Stimulated activated memory B cell treated with anti-CD40 and anti-IgM and Interleukin-4, amounts not matched to agents 10 μg/mL and 1 μg/mL and 100 μg/mL, for 72 hours (primary cell): ENCODE data around the gene TMPRSS3.
A peak's percentile ranks its signal among the peaks of the same experiment; 100 is the strongest.

Experiments used
- ATAC-seq: fragments of 150-1000 bp; cut with Tn5 transposase; 2 replicates; pipeline ENCODE4 v1.10.0; 2021
- H3K27ac Mint-ChIP-seq: one replicate; pipeline ENCODE4 v1.8.0; 2022; ENCODE audit warnings: mild to moderate bottlenecking, mixed read lengths
- H3K27me3 Mint-ChIP-seq: one replicate; pipeline ENCODE4 v1.8.0; 2022; ENCODE audit warnings: mixed read lengths
- H3K36me3 Mint-ChIP-seq: one replicate; pipeline ENCODE4 v1.8.0; 2022; ENCODE audit warnings: mixed read lengths
- H3K4me1 Mint-ChIP-seq: one replicate; pipeline ENCODE4 v1.8.0; 2022; ENCODE audit warnings: mixed read lengths
- H3K4me3 Mint-ChIP-seq: one replicate; pipeline ENCODE4 v1.8.0; 2022; ENCODE audit warnings: mild to moderate bottlenecking, moderate library complexity, mixed read lengths
- H3K9me3 Mint-ChIP-seq: one replicate; pipeline ENCODE4 v1.8.0; 2022; ENCODE audit warnings: mixed read lengths

The TMPRSS3 gene

GRCh38 chr21:42340187-42341050, 55.4 kb downstream of the TMPRSS3 start:
- H3K36me3 Mint-ChIP-seq, result no peaks in the 10 kb centered on the region
- peaks cover 29% of the 10 kb centered on the region for H3K27me3 Mint-ChIP-seq
- H3K4me1 Mint-ChIP-seq, result peaks cover 11% of the 10 kb centered on the region
- no peak for ATAC-seq
- H3K4me3 Mint-ChIP-seq, result no peak overlapping the region
- H3K27ac Mint-ChIP-seq, result peak overlapping the region; percentile 24
- no peaks in the 10 kb centered on the region for H3K9me3 Mint-ChIP-seq

- Mint-ChIP-seq H3K4me1 (peaks cover 11% of the 10 kb centered on the region), H3K27me3 (peaks cover 41% of the 10 kb centered on the region), H3K27ac (peak overlapping the region; percentile 9), H3K9me3 (no peaks in the 10 kb centered on the region), H3K4me3 (no peak overlapping the region), H3K36me3 (no peaks in the 10 kb centered on the region)
- peak; percentile 35 for ATAC-seq
Observed at GRCh38 chr21:42338729-42339715, 56.8 kb downstream of the TMPRSS3 start.

GRCh38 chr21:42337830-42338728, 57.8 kb downstream of the TMPRSS3 start:
- peak overlapping the region; percentile 46 for H3K27ac Mint-ChIP-seq
- peaks cover 41% of the 10 kb centered on the region for H3K27me3 Mint-ChIP-seq
- peak; percentile 88 for ATAC-seq
- H3K4me1 Mint-ChIP-seq, result peaks cover 11% of the 10 kb centered on the region
- H3K36me3 Mint-ChIP-seq, result no peaks in the 10 kb centered on the region
- no peaks in the 10 kb centered on the region for H3K9me3 Mint-ChIP-seq
- no peak overlapping the region for H3K4me3 Mint-ChIP-seq

GRCh38 chr21:42337276-42337675, 58.6 kb downstream of the TMPRSS3 start:
- H3K4me1 Mint-ChIP-seq, result peaks cover 11% of the 10 kb centered on the region
- no peak for ATAC-seq
- H3K4me3 Mint-ChIP-seq, result no peak overlapping the region
- no peaks in the 10 kb centered on the region for H3K36me3 Mint-ChIP-seq
- H3K27me3 Mint-ChIP-seq, result peaks cover 46% of the 10 kb centered on the region
- H3K27ac Mint-ChIP-seq, result peak overlapping the region; percentile 46
- H3K9me3 Mint-ChIP-seq, result no peaks in the 10 kb centered on the region

- H3K9me3 Mint-ChIP-seq, result peaks cover 7% of the 10 kb centered on the region
- H3K4me3 Mint-ChIP-seq, result no peak overlapping the region
- ATAC-seq, result no peak
Observed at GRCh38 chr21:42336054-42336453, 59.8 kb downstream of the TMPRSS3 start.

GRCh38 chr21:42332557-42333317, 63.1 kb downstream of the TMPRSS3 start:
- no peak overlapping the region for H3K4me3 Mint-ChIP-seq
- H3K9me3 Mint-ChIP-seq, result peaks cover 12% of the 10 kb centered on the region
- H3K36me3 Mint-ChIP-seq, result peaks cover 12% of the 10 kb centered on the region
- peaks cover 59% of the 10 kb centered on the region for H3K27me3 Mint-ChIP-seq
- ATAC-seq, result no peak
- H3K4me1 Mint-ChIP-seq, result peaks cover 13% of the 10 kb centered on the region
- no peak overlapping the region for H3K27ac Mint-ChIP-seq

More at GRCh38 chr21:42336054-42336453, 59.8 kb downstream of the TMPRSS3 start:
- Mint-ChIP-seq H3K27ac (no peak overlapping the region), H3K4me1 (peaks cover 11% of the 10 kb centered on the region), H3K36me3 (peaks cover 9% of the 10 kb centered on the region), H3K27me3 (peaks cover 57% of the 10 kb centered on the region)

GRCh38 chr21:42331660-42332059, 64.2 kb downstream of the TMPRSS3 start:
- H3K9me3 Mint-ChIP-seq, result peaks cover 12% of the 10 kb centered on the region
- peaks cover 7% of the 10 kb centered on the region for H3K4me1 Mint-ChIP-seq
- no peak overlapping the region for H3K4me3 Mint-ChIP-seq
- no peak overlapping the region for H3K27ac Mint-ChIP-seq
- ATAC-seq, result no peak
- peaks cover 12% of the 10 kb centered on the region for H3K36me3 Mint-ChIP-seq
- H3K27me3 Mint-ChIP-seq, result peaks cover 53% of the 10 kb centered on the region

GRCh38 chr21:42330380-42331371, 65.2 kb downstream of the TMPRSS3 start:
- peak overlapping the region; percentile 14 for H3K27ac Mint-ChIP-seq
- H3K4me3 Mint-ChIP-seq, result no peak overlapping the region
- peak; percentile 79 for ATAC-seq
- peaks cover 7% of the 10 kb centered on the region for H3K4me1 Mint-ChIP-seq
- peaks cover 12% of the 10 kb centered on the region for H3K36me3 Mint-ChIP-seq
- peaks cover 14% of the 10 kb centered on the region for H3K9me3 Mint-ChIP-seq
- H3K27me3 Mint-ChIP-seq, result peaks cover 57% of the 10 kb centered on the region

GRCh38 chr21:42324896-42325295, 71.0 kb downstream of the TMPRSS3 start:
- Mint-ChIP-seq H3K9me3 (peaks cover 3% of the 10 kb centered on the region), H3K4me1 (peaks cover 4% of the 10 kb centered on the region), H3K4me3 (no peak overlapping the region), H3K36me3 (no peaks in the 10 kb centered on the region), H3K27ac (no peak overlapping the region), H3K27me3 (peaks cover 61% of the 10 kb centered on the region)
- no peak for ATAC-seq
